Measurements from ENCODE around the gene RCAN1. TPM values are rescaled to one million over a fixed set of nuclear protein-coding genes. Genes with fewer than 3 reads are reported as not detected.

RCAN1 gene
- total RNA-seq (2022; extraction: Qiagen RNA extraction) = 13.4 to 14.8 TPM (median 14.6 TPM) in 5 replicates

GRCh38 chr21:34614628-34615486 lies at the start of gene RCAN1:
Gene RCAN1 (minus strand): TSS chr21:34615113. CDS start chr21:34615011, 102 bp downstream.

GRCh38 chr21:34511787-34512455 lies 103.0 kb downstream of the RCAN1 start, which contains the start of gene KCNE1:
Gene KCNE1 (minus strand): TSS chr21:34512210. CDS start chr21:34449634, 62,576 bp downstream.

Other genes starting within 250 kb of the RCAN1 start
- 1.2 to 20.8 TPM (median 10.1 TPM) in 5 replicates for gene SMIM11, start 239.6 kb downstream of the RCAN1 start, total RNA-seq (2022; extraction: Qiagen RNA extraction)
- gene SMIM34, start 191.2 kb downstream of the RCAN1 start, total RNA-seq (2022; extraction: Qiagen RNA extraction) = not detected in 5 replicates
- not detected in 5 replicates for gene KCNE1, start 102.9 kb downstream of the RCAN1 start, total RNA-seq (2022; extraction: Qiagen RNA extraction)
- 0.03 to 0.10 TPM (median 0.08 TPM) in 5 replicates for gene CLIC6, start 53.9 kb upstream of the RCAN1 start, total RNA-seq (2022; extraction: Qiagen RNA extraction)

Measured in A549 treated with Hydrocortisone at 1 μM for 4 hours (cell line).